ENCODE data around the gene PIAS3.
"Not testable (repeated sequence)": the region's sequence is repeated elsewhere in the genome, so short reads cannot be mapped to it uniquely, and the experiment has no call there.

PIAS3 gene

GRCh38 chr1:145871994-145872924, 13.4 kb upstream of the PIAS3 start:
- no peak for DNase-seq

GRCh38 chr1:145868232-145868631, 9.4 kb upstream of the PIAS3 start:
- no peak for DNase-seq

- no peak for DNase-seq
Measured at GRCh38 chr1:145863282-145864018, 4.6 kb upstream of the PIAS3 start.

- DNase-seq, result peak; percentile 58
Measured at GRCh38 chr1:145859491-145860023, 676 bp upstream of the PIAS3 start.

- no peak for DNase-seq
Measured at GRCh38 chr1:145858238-145858900, 512 bp downstream of the PIAS3 start.

- no peak for DNase-seq
Measured at GRCh38 chr1:145857170-145857569, 1.7 kb downstream of the PIAS3 start.

- no peak for DNase-seq
Measured at GRCh38 chr1:145855426-145855948, 3.4 kb downstream of the PIAS3 start.

- no peak for DNase-seq
Measured at GRCh38 chr1:145849356-145850160, 9.3 kb downstream of the PIAS3 start.

- no peak for DNase-seq
Measured at GRCh38 chr1:145847827-145848226, 11.1 kb downstream of the PIAS3 start.

GRCh38 chr1:145846201-145846612, 12.7 kb downstream of the PIAS3 start:
- DNase-seq, result no peak

- DNase-seq, result no peak
Measured at GRCh38 chr1:145845514-145846161, 13.2 kb downstream of the PIAS3 start, which contains the start of gene NUDT17. NUDT17 (plus strand) TSS chr1:145845630; CDS start chr1:145845641, 11 bp downstream.

GRCh38 chr1:145845144-145845513, 13.8 kb downstream of the PIAS3 start:
- DNase-seq, result peak; percentile 90

GRCh38 chr1:145843031-145843430, 15.8 kb downstream of the PIAS3 start:
- no peak for DNase-seq

- DNase-seq, result no peak
Measured at GRCh38 chr1:145837656-145838055, 21.2 kb downstream of the PIAS3 start.

GRCh38 chr1:145830810-145831209, 28.1 kb downstream of the PIAS3 start:
- not testable (repeated sequence) for DNase-seq

- DNase-seq, result no peak
Measured at GRCh38 chr1:145828367-145829026, 30.4 kb downstream of the PIAS3 start.

- no peak for DNase-seq
Measured at GRCh38 chr1:145827966-145828365, 30.9 kb downstream of the PIAS3 start.

GRCh38 chr1:145826030-145826429, 32.9 kb downstream of the PIAS3 start:
- no peak for DNase-seq

- no peak for DNase-seq
Measured at GRCh38 chr1:145824499-145824842, 34.4 kb downstream of the PIAS3 start.

- peak; percentile 90 for DNase-seq
Measured at GRCh38 chr1:145823565-145824498, 35.0 kb downstream of the PIAS3 start, which contains the start of the genes POLR3C and RNF115. POLR3C (plus strand) TSS chr1:145824200; CDS start chr1:145825777, 1,577 bp downstream. RNF115 (minus strand) TSS chr1:145824095; CDS start chr1:145823873, 222 bp downstream.
